ENCODE results near the gene TCF7. TPM values are rescaled to one million over a fixed set of nuclear protein-coding genes. Genes with fewer than 3 reads are reported as not detected.

TCF7 gene
- polyA plus RNA-seq, 1 of the 3 experiments (the other 2 are of a cell fraction) = 2.7 TPM

DNA sequence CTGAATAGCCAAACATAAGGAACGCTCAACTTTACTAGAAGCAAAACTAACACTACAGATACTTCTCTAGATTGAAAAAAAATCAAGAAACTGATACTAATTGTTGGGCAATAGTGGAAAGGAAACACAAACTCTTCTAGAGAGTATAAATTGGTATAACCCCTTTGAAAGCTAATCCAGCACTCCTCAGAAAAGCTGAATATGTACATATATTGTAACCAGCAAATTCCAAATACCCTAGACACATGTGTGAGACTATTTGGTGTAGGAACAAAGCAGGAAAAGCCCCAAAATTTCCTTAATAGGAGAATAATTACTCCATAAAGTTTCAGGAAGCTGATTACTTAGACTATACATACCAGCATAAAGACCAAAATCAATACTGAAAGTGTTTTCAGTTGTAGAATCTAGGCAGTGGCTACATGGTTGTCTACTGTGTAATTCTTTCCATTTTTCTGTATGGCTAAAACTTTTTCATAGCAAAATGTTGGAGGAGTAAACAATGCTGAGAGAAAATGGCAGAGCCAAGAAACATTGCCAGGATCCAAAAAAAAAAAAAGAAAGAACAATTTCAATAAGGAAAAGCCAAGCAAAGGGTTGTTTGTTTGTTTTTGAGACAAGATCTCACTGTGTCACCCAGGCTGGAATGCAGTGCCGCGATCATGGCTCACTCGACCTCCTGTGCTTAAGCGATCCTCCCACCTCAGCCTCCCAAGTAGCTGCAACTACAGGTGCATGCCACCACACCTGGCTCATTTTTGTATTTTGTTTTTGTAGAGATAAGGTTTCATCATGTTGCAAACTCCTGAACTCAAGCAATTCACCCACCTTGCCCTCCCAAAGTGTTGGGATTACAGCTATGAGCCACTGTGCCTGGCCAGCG lies 47.3 kb downstream of the TCF7 start:
- WGBS (ENCODE audit: low lambda C conversion rate) = 97% methylated on average over 6 of the region's 6 CpGs

DNA sequence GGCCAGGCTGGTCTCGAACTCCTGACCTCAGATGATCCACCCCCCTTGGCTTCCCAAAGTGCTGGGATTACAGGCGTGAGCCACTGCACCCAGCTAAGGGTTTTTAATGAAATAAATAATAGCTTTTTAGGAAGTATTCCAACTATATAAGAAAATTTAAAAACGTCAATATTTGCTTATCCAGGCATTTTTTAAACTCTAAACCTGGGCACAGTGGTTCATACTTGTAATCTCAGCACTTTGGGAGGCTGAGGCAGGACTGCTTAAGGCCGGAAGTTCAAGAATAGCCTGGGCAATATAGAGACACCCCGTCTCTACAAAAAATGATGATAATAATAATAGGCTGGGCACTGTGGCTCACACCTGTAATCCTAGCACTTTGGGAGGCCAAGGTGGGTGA lies 48.1 kb downstream of the TCF7 start:
- peaks cover 56 to 94% of the 10 kb centered on the region in 2 experiments for H3K36me3 ChIP-seq (replicated peaks in 1 of 2; ENCODE audit: control insufficient read depth in 1 of 2, insufficient read depth in 2 of 2, low read length in 1 of 2)
- no peak overlapping the region for H2AFZ ChIP-seq (ENCODE audit: low read depth)
- no peaks in the 10 kb centered on the region for H3K27me3 ChIP-seq (ENCODE audit: insufficient read depth)
- H3K4me2 ChIP-seq = no peak overlapping the region
- H3K9me3 ChIP-seq = no peaks in the 10 kb centered on the region
- H3K9ac ChIP-seq = no peak overlapping the region
- H3K9me2 ChIP-seq = no peaks in the 10 kb centered on the region
- H3K79me2 ChIP-seq (ENCODE audit: insufficient read depth) = peaks cover 69% of the 10 kb centered on the region
- no peaks in the 10 kb centered on the region for H3K4me1 ChIP-seq (ENCODE audit: control insufficient read depth in 1 of 2, insufficient read depth in 2 of 2, low read depth in 1 of 2, low read length in 1 of 2)
- 0 out of 2 replicates have a peak, but pooled peaks cover 6% of the 10 kb centered on the region for H4K20me1 ChIP-seq (ENCODE audit: insufficient read depth)
- no peak overlapping the region for H3K27ac ChIP-seq (ENCODE audit: low read depth in 2 of 2, low read length in 1 of 2)
- POLR2A ChIA-PET = no interaction called here
- CTCF ChIA-PET = interaction anchor here (1.0 to 4.5 kb wide), 5 partner anchors 15 to 425 kb away, joined by 3 to 27 read pairs (median 6); no protein-coding TSS in a partner anchor
- WGBS (ENCODE audit: low lambda C conversion rate) = 98% methylated on average over 5 of the region's 5 CpGs
- H3F3A ChIP-seq (replicated peaks; ENCODE audit: insufficient read depth) = peaks cover 11% of the 10 kb centered on the region
- DNase-seq = no peak
- no peak overlapping the region for H3K4me3 ChIP-seq (ENCODE audit: low read depth in 2 of 2, low read length in 1 of 2)
- TF ChIP-seq, protein P1, sequence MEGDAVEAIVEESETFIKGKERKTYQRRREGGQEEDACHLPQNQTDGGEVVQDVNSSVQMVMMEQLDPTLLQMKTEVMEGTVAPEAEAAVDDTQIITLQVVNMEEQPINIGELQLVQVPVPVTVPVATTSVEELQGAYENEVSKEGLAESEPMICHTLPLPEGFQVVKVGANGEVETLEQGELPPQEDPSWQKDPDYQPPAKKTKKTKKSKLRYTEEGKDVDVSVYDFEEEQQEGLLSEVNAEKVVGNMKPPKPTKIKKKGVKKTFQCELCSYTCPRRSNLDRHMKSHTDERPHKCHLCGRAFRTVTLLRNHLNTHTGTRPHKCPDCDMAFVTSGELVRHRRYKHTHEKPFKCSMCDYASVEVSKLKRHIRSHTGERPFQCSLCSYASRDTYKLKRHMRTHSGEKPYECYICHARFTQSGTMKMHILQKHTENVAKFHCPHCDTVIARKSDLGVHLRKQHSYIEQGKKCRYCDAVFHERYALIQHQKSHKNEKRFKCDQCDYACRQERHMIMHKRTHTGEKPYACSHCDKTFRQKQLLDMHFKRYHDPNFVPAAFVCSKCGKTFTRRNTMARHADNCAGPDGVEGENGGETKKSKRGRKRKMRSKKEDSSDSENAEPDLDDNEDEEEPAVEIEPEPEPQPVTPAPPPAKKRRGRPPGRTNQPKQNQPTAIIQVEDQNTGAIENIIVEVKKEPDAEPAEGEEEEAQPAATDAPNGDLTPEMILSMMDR (IDR thresholded peaks at IDR 0.05) = no peak
- no peak for TF ChIP-seq TAF1 (IDR thresholded peaks at IDR 0.05; ENCODE audit: borderline replicate concordance, low read depth, low read length)
- no peak for TF ChIP-seq NFIC (IDR thresholded peaks at IDR 0.05; ENCODE audit: borderline replicate concordance)
- TF ChIP-seq RAD21 (IDR thresholded peaks at IDR 0.05; ENCODE audit: low read length) = no peak
- TF ChIP-seq, protein P2, sequence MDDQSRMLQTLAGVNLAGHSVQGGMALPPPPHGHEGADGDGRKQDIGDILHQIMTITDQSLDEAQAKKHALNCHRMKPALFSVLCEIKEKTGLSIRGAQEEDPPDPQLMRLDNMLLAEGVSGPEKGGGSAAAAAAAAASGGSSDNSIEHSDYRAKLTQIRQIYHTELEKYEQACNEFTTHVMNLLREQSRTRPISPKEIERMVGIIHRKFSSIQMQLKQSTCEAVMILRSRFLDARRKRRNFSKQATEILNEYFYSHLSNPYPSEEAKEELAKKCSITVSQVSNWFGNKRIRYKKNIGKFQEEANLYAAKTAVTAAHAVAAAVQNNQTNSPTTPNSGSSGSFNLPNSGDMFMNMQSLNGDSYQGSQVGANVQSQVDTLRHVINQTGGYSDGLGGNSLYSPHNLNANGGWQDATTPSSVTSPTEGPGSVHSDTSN (IDR thresholded peaks at IDR 0.05) = no peak
- TF ChIP-seq RXRA (IDR thresholded peaks at IDR 0.05; ENCODE audit: borderline replicate concordance, low read depth) = no peak
- TF ChIP-seq NRF1 (IDR thresholded peaks at IDR 0.05; ENCODE audit: low read depth, low read length) = no peak
- TF ChIP-seq MXI1 (IDR thresholded peaks at IDR 0.05; ENCODE audit: low read depth, low read length) = no peak
- no peak for TF ChIP-seq GABPA (IDR thresholded peaks at IDR 0.05; ENCODE audit: low read depth)
- no peak for TF ChIP-seq MEF2A (IDR thresholded peaks at IDR 0.05; ENCODE audit: borderline replicate concordance, low read depth)

More for the DNA sequence above, 47.3 kb downstream of the TCF7 start:
- no peaks in the 10 kb centered on the region for H4K20me1 ChIP-seq (ENCODE audit: insufficient read depth)
- H3K36me3 ChIP-seq (replicated peaks in 1 of 2; ENCODE audit: control insufficient read depth in 1 of 2, insufficient read depth in 2 of 2, low read length in 1 of 2) = peaks cover 56 to 93% of the 10 kb centered on the region in 2 experiments
- no peak overlapping the region for H2AFZ ChIP-seq (ENCODE audit: low read depth)
- H3K4me1 ChIP-seq (ENCODE audit: control insufficient read depth in 1 of 2, insufficient read depth in 2 of 2, low read depth in 1 of 2, low read length in 1 of 2) = no peaks in the 10 kb centered on the region
- peaks cover 60% of the 10 kb centered on the region for H3K79me2 ChIP-seq (ENCODE audit: insufficient read depth)
- no peak overlapping the region for H3K27ac ChIP-seq (ENCODE audit: low read depth in 2 of 2, low read length in 1 of 2)
- ChIA-PET CTCF (interaction anchor here (1.0 to 4.5 kb wide), 6 partner anchors 11 to 425 kb away, joined by 3 to 27 read pairs (median 5); no protein-coding TSS in a partner anchor), POLR2A (no interaction called here)
- TF ChIP-seq RFX5 (IDR thresholded peaks at IDR 0.05; ENCODE audit: low read length) (no peak), RXRA (IDR thresholded peaks at IDR 0.05; ENCODE audit: borderline replicate concordance, low read depth) (no peak), TEAD4 (IDR thresholded peaks at IDR 0.05; ENCODE audit: borderline replicate concordance, insufficient read depth) (no peak), TAF1 (IDR thresholded peaks at IDR 0.05; ENCODE audit: borderline replicate concordance, low read depth, low read length) (no peak), GABPA (IDR thresholded peaks at IDR 0.05; ENCODE audit: low read depth) (no peak), NRF1 (IDR thresholded peaks at IDR 0.05; ENCODE audit: low read depth, low read length) (no peak)
- TF ChIP-seq, protein P1 (IDR thresholded peaks at IDR 0.05) = no peak
- TF ChIP-seq, protein P3, sequence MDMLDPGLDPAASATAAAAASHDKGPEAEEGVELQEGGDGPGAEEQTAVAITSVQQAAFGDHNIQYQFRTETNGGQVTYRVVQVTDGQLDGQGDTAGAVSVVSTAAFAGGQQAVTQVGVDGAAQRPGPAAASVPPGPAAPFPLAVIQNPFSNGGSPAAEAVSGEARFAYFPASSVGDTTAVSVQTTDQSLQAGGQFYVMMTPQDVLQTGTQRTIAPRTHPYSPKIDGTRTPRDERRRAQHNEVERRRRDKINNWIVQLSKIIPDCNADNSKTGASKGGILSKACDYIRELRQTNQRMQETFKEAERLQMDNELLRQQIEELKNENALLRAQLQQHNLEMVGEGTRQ (IDR thresholded peaks at IDR 0.05; ENCODE audit: borderline replicate concordance, low read depth, low read length) = no peak
- TF ChIP-seq, protein P2 (IDR thresholded peaks at IDR 0.05) = no peak
- no peaks in the 10 kb centered on the region for H3K27me3 ChIP-seq (ENCODE audit: insufficient read depth)
- no peak overlapping the region for H3K4me2 ChIP-seq
- H3F3A ChIP-seq (replicated peaks; ENCODE audit: insufficient read depth) = peaks cover 8% of the 10 kb centered on the region
- H3K9ac ChIP-seq = no peak overlapping the region
- no peak overlapping the region for H3K4me3 ChIP-seq (ENCODE audit: low read depth in 2 of 2, low read length in 1 of 2)
- DNase-seq = no peak
- H3K9me3 ChIP-seq = no peaks in the 10 kb centered on the region
- no peaks in the 10 kb centered on the region for H3K9me2 ChIP-seq

All from SK-N-SH (cell line).